ENCODE data around the gene DCC.

Gene DCC

DNA sequence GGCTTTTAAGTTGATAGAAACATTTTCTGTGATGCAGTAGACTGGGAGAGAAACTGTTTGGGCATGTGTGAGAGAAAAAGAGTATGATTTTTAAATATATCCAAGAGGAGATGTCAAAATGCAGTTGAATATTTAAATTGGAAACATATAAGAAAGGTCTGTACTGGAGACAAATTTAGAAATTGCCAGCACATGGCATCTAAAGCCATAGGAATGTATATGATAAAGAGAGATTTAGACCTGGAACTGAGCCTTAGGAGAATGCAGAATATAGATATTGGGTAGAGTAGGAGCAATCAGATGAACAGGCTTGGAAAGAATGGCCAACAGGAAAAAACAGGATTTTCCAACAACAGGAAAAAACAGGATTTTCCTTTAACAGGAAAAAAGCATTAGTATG, 1203.7 kb downstream of the DCC start:
- H3K27me3 ChIP-seq: no peaks in the 10 kb centered on the region
- no peak overlapping the region for H3K4me3 ChIP-seq (ENCODE audit: low read depth, low read length)
- no peaks in the 10 kb centered on the region for H3K4me1 ChIP-seq
- TF ChIP-seq CTCF (IDR thresholded peaks at IDR 0.05; ENCODE audit: low read depth, low read length): no peak
- no peaks in the 10 kb centered on the region for H3K9me3 ChIP-seq
- no peaks in the 10 kb centered on the region for H3K36me3 ChIP-seq
- no peak for DNase-seq

DNA sequence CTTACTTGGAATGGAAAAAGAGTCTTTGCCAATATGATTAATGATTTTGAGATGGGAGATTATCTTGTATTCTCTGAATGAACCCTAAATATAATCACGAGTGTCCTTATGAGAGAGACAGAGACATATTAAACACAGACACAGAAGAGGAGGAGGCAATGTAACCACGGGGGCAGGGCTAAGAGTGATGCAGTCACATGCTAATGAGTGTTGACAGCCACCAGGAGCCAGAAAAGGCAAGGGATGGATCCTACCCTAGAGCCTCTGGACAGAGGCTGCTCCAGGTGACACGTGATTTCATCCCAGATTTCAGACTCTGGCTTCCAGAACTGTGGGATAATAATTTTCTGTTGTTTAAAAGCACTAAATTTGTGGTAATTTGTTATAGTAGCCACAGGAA, 1204.9 kb downstream of the DCC start:
- no peaks in the 10 kb centered on the region for H3K9me3 ChIP-seq
- no peaks in the 10 kb centered on the region for H3K4me1 ChIP-seq
- H3K27me3 ChIP-seq: no peaks in the 10 kb centered on the region
- peak; percentile 24 for DNase-seq
- H3K36me3 ChIP-seq: no peaks in the 10 kb centered on the region
- no peak overlapping the region for H3K4me3 ChIP-seq (ENCODE audit: low read depth, low read length)
- no peak for TF ChIP-seq CTCF (IDR thresholded peaks at IDR 0.05; ENCODE audit: low read depth, low read length)

DNA sequence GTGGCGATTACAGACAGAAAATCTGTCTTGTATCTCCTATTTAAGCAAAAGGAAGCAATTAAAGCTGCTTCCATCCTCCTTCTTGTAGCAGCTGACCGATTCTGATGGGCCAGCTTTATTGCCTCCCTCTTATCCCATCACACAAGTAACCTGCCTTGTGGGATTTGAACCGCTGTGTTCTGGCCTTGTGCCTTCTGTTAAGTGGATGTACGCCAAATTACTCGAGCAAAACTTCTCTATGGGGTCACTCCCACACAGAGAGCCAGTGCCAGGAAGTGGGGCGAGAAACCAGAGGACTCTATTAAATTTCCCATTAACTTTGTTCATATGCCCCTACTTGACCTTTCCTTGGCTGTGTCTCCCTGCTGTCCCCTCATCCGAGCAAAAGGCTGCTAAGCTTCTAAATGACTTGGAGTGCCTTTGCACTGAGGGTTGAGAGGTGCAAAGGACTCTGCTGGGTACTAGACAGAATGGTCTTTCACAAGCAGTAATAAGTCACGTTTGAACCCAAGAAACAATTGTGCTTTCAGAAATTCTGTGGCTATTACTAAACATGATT, 1212.0 kb downstream of the DCC start:
- no peaks in the 10 kb centered on the region for H3K9me3 ChIP-seq

GRCh38 chr18:53553030-53553429, 1213.0 kb downstream of the DCC start:
- no peak for DNase-seq
- Histone ChIP-seq H3K4me1 (no peaks in the 10 kb centered on the region), H3K36me3 (no peaks in the 10 kb centered on the region), H3K9me3 (no peaks in the 10 kb centered on the region), H3K27me3 (no peaks in the 10 kb centered on the region), H3K4me3 (ENCODE audit: low read depth, low read length) (no peak overlapping the region)
- TF ChIP-seq CTCF (IDR thresholded peaks at IDR 0.05; ENCODE audit: low read depth, low read length): no peak

More for the DNA sequence above, 1212.0 kb downstream of the DCC start:
- H3K4me3 ChIP-seq (ENCODE audit: low read depth, low read length): no peak overlapping the region
- H3K27me3 ChIP-seq: no peaks in the 10 kb centered on the region
- no peaks in the 10 kb centered on the region for H3K4me1 ChIP-seq
- peak; percentile 3 for DNase-seq
- no peaks in the 10 kb centered on the region for H3K36me3 ChIP-seq
- TF ChIP-seq CTCF (IDR thresholded peaks at IDR 0.05; ENCODE audit: low read depth, low read length): no peak

GRCh38 chr18:53556450-53556849, 1216.5 kb downstream of the DCC start:
- Histone ChIP-seq H3K4me3 (ENCODE audit: low read depth, low read length) (no peak overlapping the region), H3K9me3 (no peaks in the 10 kb centered on the region), H3K27me3 (no peaks in the 10 kb centered on the region), H3K4me1 (no peaks in the 10 kb centered on the region), H3K36me3 (no peaks in the 10 kb centered on the region)
- DNase-seq: no peak
- no peak for TF ChIP-seq CTCF (IDR thresholded peaks at IDR 0.05; ENCODE audit: low read depth, low read length)

DNA sequence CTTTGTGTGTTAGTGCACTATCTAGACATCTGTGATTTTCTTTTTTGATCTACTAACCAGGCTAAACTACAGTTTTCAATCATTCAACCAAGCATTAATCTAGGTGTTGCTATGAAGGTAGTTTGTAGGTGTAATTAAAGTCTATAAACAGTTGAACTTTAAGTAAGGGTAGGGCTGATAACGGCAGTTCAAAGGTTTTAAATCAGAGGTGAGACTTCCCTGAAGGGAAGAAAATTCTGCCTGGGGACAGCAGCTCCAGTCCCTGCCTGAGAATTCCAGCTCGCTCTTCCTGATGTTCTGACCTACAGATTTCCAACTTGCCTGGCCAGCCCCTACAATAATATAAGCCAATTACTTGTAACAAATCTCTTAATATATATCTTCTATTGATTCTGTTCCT, 1220.5 kb downstream of the DCC start:
- Histone ChIP-seq H3K27me3 (no peaks in the 10 kb centered on the region), H3K4me3 (ENCODE audit: low read depth, low read length) (no peak overlapping the region), H3K4me1 (no peaks in the 10 kb centered on the region), H3K36me3 (no peaks in the 10 kb centered on the region), H3K9me3 (no peaks in the 10 kb centered on the region)
- TF ChIP-seq CTCF (IDR thresholded peaks at IDR 0.05; ENCODE audit: low read depth, low read length): no peak
- DNase-seq: no peak

Measured in BE2C (cell line).